G401 (cell line): Measurements from ENCODE around the gene KLC1. TPM values are rescaled to one million over a fixed set of nuclear protein-coding genes. Genes with fewer than 3 reads are reported as not detected.
"Not testable (repeated sequence)": the region's sequence is repeated elsewhere in the genome, so short reads cannot be mapped to it uniquely, and the experiment has no call there.

Experiments used
- DNase-seq: peaks from one replicate; pipeline ENCODE4 v3.0.0-alpha.2; 2015; ENCODE audit warnings: low spot score
- in situ Hi-C: cut with HindIII; loops from 2 replicates; pipeline ENCODE4 v1.10.0; 2016; ENCODE audit warnings: low sequenced_read_pairs, mixed read lengths
- total RNA-seq: library from RNA; depleted of rRNA; stranded (reverse); fragments of >200 nt; shearing (Covaris generic); gene quantifications from 2 replicates; pipeline ENCODE4 v1.2.3, GENCODE V29; 2014; rRNA removed

The KLC1 gene
- 87.3 and 184 TPM in 2 replicates for total RNA-seq

GRCh38 chr14:103628684-103629502 is at the start of gene KLC1:
Gene KLC1 (plus strand): TSS chr14:103629211. CDS start chr14:103654565, 25,354 bp downstream.
- peak; percentile 70 for DNase-seq
- in situ Hi-C loops: no loop called here

DNA sequence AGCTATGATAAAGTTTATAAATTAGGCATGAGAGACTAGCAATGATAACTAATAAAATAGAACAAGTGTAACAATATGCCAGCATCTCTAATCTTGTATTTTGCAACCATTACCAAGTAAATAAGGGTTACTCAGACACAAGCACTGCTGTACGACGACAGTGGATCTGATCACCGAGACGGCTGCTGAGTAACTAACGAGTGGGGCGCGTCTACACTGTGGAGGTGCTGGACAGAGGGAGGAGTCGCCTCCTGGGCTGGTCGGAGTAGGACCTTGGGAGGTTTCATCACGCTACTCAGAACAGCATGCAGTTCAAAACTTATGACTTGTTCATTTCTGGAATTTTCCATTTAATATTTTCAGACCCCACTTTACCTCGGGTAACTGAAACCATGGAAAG is 47.8 kb upstream of the KLC1 start:
- in situ Hi-C loops: no loop called here
- DNase-seq: no peak

- in situ Hi-C loops: no loop called here
- DNase-seq: no peak
These were observed 46.9 kb upstream of the KLC1 start for GRCh38 chr14:103581954-103582703.

- in situ Hi-C loops: no loop called here
- DNase-seq: no peak
These were observed 44.6 kb upstream of the KLC1 start for GRCh38 chr14:103584326-103584915.

DNA sequence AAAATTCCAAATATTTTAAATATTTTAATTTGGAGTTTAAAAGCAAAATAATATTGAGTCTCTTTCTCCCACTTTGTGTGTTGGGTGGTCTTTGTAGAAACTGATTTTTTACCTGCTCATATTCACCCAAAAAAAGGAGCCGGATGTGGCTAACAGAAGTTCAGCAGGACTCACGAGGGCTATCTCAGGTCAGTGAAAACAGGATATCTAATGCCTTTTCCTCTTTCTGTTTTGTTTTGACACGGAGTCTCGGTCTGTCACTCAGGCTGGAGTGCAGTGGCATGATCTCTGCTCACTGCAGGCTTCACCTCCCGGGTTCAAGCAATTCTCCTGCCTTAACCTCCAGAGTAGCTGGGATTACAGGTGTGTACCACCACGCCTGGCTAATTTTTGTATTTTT is 35.4 kb upstream of the KLC1 start:
- in situ Hi-C loops: loop anchor here (5.0 kb wide), 1 partner anchor 84 kb away; no protein-coding TSS in a partner anchor
- DNase-seq: no peak

DNA sequence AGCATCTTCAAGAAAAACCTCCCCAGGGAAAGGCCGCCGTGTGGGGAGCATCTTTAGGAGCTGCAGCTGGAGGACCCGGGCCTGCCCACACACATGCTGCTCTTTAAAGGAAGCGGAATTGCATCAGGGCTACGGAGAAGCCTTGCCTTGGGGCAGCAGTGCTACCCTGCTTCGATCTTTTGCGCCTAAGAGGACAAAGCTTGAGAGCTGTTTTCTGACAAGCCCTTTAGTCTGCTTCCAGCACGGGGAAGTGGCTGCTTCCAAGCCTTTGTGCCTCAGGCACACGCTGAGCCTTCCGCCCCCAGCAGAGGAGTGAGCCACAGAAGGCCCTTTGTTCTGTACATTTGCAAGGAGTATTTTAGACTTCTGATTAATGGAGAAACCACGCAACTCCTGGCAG is 34.7 kb upstream of the KLC1 start:
- DNase-seq: peak; percentile 21
- in situ Hi-C loops: loop anchor here (5.0 kb wide), 1 partner anchor 83 kb away; no protein-coding TSS in a partner anchor

DNA sequence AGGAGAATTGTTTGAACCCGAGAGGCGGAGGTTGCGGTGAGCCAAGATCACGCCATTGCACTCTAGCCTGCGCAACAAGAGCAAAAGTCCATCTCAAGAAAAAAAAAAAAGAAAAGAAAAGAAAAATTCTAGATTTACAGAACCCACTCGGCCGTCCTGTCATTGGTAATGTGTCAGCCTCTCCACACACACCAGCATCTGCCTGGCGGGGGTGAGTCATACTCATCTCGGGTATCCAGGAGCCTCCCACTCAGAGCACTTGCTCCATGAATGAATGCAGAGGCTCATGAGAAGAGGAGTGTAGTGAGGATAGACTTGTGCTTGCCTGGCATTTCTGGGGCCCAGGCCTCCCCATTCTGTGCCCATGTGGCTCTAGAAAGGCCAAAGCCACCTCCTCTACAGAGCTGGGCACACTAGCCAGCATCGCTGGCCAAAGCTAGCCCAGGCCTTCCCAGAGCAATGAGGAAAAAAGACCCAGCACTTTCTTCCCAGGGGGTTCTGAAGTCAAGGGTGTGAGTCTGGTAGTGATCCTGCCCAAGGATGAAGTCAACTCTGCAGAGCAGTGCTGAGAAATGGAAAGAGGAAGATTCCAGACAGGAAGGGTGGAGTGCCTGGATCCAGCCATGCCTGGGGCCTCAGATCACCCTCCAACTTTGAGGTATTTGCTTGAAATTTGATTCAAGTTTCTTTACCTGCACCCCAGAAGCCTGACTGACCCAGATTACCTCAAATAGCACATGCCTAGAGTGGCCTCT is 31.2 kb upstream of the KLC1 start:
- DNase-seq: no peak
- in situ Hi-C loops: no loop called here

DNA sequence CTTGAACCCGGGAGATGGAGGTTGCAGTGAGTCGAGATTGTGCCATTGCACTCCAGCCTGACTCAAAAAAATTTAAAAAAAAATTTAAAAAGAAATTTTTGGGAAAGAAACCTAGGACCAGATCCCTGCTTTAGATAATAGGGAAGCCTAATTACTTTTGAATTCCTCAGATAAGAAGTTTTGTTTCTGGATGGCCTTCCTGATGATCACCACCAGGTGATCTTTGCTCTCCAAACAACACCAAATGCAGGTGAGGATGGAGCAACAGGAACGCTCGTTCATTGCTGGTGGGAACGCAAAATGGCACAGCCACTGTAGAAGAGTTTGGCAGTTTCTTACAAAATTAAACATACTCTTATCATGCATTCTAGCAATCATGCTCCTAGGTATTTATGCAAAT is 28.5 kb upstream of the KLC1 start:
- no peak for DNase-seq

GRCh38 chr14:103604620-103605019 is 24.4 kb upstream of the KLC1 start:
- in situ Hi-C loops: no loop called here
- no peak for DNase-seq

More for the DNA sequence above, 28.5 kb upstream of the KLC1 start:
- in situ Hi-C loops: no loop called here

- in situ Hi-C loops: no loop called here
- DNase-seq: peak; percentile 66
These were observed 21.9 kb upstream of the KLC1 start for GRCh38 chr14:103606963-103607668.

GRCh38 chr14:103607822-103608221 is 21.2 kb upstream of the KLC1 start:
- DNase-seq: no peak
- in situ Hi-C loops: no loop called here

- DNase-seq, in situ Hi-C loops: not testable (repeated sequence)
These were observed 19.9 kb upstream of the KLC1 start for GRCh38 chr14:103609081-103609480.

DNA sequence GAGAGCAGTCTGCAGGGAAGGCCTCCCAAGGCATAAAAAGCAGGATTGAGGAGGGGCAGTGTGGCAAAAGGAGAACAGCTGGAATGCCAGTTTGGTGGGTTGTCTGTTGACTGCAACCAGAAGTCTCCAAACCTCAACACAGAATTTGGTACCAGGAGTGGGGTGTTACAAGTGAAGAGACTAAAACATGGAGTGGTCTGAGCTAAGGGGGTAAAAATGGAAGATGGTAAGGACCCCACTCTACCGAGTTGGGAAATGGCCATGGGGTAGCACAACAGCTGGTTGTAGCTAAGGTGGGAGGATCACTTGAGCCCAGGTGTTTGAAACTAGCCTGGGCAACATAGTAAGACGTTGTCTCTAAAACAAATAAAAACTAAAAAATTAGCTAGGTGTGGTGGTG is 17.8 kb upstream of the KLC1 start:
- in situ Hi-C loops: no loop called here
- DNase-seq: no peak

- peak; percentile 42 for DNase-seq
- in situ Hi-C loops: no loop called here
These were observed 15.5 kb upstream of the KLC1 start for GRCh38 chr14:103613517-103613916.

- in situ Hi-C loops: no loop called here
- DNase-seq: no peak
These were observed 12.2 kb upstream of the KLC1 start for GRCh38 chr14:103616635-103617300.

- in situ Hi-C loops: no loop called here
- DNase-seq: no peak
These were observed 10.0 kb upstream of the KLC1 start for GRCh38 chr14:103619057-103619456.

- no peak for DNase-seq
- in situ Hi-C loops: no loop called here
These were observed 7.2 kb upstream of the KLC1 start for GRCh38 chr14:103621860-103622259.

GRCh38 chr14:103623308-103623707 is 5.7 kb upstream of the KLC1 start:
- no peak for DNase-seq
- in situ Hi-C loops: no loop called here
